HG02943 (cell line): ENCODE data around the gene CETN2.
"Not testable (repeated sequence)": the region's sequence is repeated elsewhere in the genome, so short reads cannot be mapped to it uniquely, and the experiment has no call there.

Source experiments
- ATAC-seq: cut with Tn5 transposase; IDR thresholded peaks from one replicate; pipeline ENCODE4 v1.9.1; 2021; ENCODE audit warnings: mild to moderate bottlenecking, low read depth, moderate library complexity; ENCODE audit not compliant: unreplicated experiment

The CETN2 gene

DNA sequence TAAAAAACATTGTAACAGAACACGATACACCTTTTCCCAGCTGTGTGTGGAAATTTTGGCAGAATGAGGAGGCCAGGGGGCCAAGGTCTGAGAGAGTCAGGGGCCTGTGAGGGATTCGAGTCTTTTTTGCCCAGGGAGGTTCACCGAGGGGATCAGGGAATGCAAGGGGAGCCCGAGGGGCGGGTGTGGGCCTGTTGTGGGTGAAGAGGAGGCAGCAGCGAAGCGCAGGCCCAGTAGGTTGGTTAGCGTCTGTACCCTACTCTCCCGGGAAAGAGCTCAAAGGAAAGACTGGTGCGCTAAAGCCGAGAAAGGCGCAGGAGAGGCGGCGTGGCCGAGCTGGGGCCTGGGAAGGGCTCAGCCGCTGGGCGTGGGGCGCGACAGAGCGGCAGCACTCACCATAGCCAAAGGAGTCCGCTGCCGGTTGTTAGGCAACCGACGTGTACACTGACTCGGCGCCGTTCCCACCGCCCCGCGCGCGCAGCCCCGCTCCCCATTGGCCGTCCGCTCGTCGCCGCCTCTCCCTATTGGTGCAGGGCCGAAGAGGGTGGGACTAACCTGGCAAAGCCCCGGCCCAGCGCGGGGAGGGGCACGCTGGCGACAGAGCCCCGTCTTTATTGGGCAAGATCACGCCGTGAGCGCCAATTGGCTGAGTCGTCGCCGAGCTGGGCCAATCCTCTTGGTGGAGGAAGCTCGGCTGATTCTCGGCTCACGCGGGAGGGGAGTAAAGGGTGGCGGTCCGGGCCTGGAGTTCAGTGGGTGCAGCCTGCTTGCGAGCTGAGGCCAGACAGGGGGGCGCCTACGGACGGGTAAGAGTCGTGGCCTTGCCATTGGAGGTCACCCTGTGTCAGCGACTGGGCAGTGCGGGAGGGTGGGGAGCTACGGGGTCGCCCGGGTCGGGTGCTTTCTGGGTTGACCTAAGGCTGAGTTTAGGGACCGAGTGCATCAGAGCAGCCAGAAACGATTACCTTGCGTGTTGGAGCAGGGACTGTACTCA is at the start of gene CETN2, which contains the start of gene NSDHL:
Gene CETN2 (minus strand): TSS at position 446 of the 994 bp plus-strand sequence. CDS start 47 bp downstream, at position 399.
Gene NSDHL (plus strand): TSS at position 752 of the 994 bp plus-strand sequence. CDS start 15,262 bp downstream, outside the sequence.
- peak; percentile 99 for ATAC-seq

DNA sequence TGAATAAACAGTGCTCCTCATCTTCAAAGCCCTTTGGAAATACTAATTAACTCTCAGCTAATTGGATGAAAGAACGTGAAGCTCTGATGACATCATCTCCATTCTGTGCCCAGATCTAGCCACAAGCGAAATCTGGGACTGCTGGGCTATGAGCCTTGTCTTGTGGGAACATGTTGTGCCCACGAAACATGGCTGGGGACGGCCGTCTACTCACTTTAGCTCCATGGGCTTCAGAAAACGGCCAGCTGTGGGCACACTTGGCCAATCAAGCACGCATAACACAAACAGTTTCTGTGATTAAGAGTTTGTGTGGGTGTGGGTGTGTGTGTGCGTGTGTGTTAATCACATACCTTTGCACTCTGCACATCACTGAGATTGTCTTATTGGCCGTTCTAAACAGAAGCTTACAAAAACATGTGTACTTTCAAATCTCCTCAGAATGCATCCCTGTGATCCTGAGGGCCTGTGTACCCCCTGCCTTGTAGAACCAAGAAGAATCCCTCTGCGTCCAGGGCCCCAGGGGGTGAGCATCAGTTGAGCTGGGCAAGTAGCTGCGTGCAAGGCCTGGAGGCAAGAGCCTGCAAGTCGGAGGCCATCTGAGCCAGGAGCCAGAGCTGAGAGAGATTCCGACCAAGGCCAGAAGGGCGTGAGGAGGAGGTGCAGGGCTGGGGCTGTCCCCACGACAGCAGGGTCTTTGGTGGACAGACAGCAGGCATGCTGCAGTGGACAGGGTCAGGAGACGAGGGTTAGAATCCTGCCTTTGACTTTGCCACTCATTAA is 48.6 kb upstream of the CETN2 start:
- no peak for ATAC-seq

GRCh38 chrX:152876931-152877840 is 46.6 kb upstream of the CETN2 start:
- no peak for ATAC-seq

- ATAC-seq: no peak
Measured at GRCh38 chrX:152873361-152873760, 42.8 kb upstream of the CETN2 start.

- no peak for ATAC-seq
Measured at GRCh38 chrX:152872522-152872921, 42.0 kb upstream of the CETN2 start.

DNA sequence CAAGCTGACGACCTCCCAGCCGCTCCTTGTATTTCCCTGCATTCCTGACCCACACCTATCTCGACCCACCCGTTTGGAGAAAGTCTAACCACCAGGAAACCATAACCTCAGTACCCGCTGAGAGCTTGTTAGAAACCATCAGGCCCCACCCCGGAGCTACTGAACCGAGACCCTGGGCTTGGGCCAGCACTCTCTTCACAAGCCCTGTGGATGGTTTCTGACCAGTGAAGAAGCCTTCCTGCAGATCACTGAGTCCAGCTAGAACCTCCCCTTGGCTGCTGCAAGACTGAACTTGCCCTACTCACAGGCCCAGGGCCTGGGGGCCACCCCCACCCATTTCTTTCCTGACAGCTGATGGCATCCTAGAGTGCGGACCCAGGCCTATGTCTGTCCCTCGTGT is 40.7 kb upstream of the CETN2 start:
- no peak for ATAC-seq

DNA sequence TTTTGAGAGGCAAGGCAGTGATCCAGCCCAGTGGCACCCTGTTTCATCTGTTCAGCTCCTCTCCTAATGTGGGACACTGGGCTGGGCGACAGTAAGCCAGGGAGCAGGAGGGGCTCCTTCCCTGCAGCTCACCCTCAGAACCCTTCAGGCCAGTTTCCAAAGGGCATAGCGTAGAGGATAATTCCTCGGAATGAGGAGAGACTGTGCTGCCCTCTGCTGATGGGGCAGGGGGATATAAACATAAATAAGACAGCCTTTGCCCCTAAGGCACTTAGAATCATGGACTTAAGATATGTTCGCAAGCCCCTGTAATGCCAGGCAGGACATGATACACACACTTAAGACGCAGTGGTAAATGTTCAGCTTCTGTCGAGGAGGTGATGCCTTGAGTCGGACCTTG is 39.4 kb upstream of the CETN2 start:
- ATAC-seq: no peak

DNA sequence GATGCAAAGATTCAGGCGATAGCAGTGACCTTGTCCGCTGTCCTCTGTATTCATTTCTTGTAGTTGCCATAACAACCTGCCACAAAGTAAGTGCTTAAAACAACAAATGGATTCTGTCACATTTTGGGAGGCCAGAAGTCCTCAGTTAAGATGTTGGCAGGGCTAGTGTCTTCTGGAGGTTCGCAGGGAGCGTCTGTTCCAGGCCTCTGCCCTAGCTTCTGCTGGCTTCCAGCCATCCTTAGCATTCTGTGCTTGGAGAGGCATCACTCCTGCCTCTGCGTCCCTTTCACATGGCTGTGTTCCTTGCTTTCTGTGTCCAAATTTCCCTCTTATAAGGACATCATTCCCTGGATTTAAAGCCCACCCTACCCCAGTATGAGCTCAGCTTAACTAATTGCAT is 35.8 kb upstream of the CETN2 start:
- no peak for ATAC-seq

DNA sequence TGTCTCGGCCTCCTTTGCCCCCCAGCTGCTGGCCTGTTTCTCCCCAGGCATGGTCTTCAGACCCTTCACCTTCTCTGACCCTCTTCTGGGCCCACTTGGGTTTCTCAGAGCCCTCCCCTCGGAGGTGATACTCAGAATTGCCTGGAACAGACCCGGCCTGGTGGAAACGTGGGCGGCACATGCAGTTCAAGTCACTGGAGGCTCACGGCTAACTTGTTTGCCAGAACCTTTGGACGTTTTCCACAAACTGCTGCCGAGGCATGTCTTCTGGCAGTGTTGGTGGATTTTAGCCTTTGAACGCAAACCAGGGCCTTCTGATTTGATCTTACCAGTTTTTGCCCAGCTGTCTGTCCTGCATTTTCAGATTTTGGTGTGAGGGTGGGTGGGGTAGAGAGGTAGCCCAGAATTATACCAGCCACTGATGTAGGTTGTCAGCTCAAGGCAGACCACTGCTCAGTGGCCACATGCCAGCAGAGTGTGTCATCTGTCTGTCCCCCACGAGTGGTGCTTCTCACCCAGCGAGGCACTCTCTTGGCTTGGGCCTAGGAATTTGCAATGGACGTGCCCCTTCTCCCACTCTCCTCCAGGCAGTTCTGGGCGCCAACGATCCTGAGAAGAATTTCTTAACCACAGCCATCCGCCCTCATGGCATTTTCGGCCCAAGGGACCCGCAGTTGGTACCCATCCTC is 34.8 kb upstream of the CETN2 start:
- ATAC-seq: no peak

DNA sequence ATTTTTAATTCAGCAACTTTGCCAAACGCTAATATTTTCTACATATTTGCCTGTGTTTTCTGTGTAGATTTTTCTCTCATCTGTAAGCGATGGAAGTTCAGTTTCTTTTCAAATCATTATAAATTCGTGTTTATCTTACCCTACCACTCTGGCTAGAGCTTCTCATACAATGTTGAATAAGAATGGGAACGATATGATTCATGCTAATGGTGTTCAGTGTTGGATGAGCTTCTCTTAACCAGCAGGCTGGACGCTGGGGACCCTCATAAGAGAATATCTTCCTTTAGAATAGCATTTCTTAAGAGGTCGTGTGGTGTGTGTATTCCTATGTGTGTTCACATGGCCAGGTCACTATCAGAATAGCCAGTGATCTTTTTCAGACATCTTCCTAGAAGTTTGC is 31.3 kb upstream of the CETN2 start:
- ATAC-seq: no peak

DNA sequence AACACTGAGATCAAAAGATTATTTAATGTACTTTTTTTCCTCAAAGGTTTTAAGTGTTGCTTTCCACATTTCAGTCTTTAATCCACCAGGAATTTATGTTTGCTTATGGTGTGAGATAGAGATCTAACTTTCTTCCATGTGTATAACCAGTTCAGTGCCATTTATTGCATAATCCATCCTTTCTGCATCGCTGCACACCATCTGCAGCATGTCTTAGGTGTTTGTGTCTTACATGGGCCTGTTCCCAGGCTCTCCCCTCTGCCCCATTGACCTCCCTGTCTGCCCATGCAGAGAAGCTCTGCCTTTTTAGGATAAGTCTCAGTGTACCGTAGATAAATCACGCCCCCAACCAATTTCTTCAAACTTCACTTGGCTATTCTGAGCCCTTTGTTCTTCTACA is 30.6 kb upstream of the CETN2 start:
- no peak for ATAC-seq

DNA sequence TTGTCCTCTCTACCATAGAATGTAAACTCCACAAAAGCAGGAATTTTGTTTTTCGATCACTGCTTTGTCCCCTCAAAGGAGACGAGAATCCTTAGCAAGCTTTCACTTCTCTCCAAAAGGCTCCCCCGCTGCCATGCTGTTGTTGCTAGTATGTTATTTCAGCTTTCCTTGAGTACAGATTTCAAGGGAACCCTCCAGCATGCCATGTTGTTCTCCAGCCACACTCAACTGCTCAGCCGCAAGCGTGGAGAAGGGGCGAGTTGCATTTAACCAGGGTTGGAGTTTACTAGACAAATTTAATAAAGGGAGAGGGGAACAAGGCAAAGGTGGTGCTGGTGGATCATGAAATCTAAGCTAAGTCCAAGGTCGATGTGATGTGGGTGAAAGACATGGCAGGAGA is 23.4 kb upstream of the CETN2 start:
- no peak for ATAC-seq

GRCh38 chrX:152850465-152850864 is 19.9 kb upstream of the CETN2 start:
- ATAC-seq: no peak

GRCh38 chrX:152847281-152847680 is 16.7 kb upstream of the CETN2 start:
- ATAC-seq: no peak

DNA sequence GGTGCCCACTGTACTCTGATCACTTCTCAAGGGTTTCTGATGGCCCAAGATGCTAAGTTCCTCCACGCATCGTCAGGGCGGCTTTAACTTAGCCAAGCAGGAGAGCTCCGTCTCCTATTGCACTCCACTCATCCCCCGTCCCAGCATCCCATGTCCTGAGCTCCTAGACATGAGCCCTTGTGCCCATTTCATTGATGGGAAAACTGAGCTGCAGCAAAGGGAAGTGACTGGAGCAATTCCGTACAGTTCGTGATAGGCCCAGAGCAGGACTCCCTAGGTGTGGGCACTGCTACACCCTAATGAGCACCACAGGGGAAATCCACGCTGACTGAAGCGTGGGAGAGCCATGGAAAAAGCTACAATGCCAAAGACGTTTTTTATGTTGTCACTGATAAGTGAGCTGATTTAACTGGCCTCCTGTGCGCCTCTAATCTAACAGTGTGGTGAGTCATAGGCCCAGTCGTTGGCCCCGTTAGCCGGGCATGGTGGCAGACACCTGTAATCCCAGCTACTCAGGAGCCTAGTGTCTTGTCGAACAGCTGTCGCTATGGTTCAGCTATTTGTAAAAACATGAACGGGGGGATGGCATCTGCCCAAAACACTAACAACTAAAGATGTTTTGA is 15.2 kb upstream of the CETN2 start:
- ATAC-seq: no peak

GRCh38 chrX:152844256-152844655 is 13.7 kb upstream of the CETN2 start:
- no peak for ATAC-seq

DNA sequence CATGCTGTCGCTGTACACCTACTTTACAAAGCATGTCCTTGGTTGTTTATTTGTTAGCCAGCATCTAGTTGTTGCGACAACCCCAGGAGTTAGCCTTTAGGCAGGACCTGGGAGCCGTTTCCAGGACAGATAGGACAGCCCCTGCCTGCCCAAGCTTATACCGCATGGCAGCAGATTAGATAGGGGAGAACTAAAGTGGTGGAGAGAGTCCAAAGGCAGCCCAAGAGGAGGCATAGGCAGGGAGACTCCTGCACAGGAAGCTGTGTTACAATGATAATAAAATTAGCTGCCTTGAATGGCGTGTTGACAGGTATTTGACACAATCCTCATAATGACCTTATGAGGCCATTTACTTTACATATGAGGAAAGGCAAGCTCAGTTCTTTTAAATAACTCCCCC is 13.3 kb upstream of the CETN2 start:
- ATAC-seq: no peak

DNA sequence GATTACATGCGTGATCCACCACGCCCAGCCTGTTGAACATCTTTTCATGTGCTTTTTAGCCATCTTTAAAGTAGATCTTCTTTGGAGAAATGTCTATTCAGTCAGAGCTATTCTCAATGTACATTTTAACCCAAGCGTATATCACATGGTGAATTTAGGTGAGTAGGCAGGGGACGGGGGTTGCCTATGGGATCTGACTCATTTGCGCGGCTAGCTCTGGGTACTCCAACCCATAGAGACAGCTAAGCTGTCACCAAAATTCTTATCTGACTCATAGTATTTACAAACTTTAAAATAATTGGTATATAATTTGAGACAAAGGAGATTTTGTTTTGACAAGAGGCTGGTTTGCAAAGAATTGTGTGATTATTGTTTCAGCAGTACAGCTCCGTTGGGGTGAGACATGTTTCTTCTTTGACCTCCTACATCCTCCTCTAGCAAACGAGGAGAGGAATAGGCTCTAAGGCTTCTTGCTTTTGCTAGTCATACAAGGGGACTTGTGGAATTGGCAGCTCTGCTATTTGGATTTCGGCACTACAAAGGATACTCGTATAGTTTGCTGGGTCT is 12.3 kb upstream of the CETN2 start:
- ATAC-seq: no peak

DNA sequence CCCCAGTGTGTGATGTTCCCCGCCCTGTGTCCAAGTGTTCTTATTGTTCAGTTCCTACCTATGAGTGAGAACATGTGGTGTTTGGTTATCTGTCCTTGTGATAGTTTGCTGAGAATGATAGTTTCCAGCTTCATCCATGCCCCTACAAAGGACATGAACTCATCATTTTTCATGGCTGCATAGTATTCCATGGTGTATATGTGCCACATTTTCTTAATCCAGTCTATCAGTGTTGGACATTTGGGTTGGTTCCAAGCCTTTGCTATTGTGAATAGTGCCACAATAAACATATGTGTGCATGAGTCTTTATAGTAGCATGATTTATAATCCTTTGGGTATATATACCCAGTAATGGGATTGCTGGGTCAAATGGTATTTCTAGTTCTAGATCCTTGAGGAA is 4.9 kb upstream of the CETN2 start:
- ATAC-seq: not testable (repeated sequence)
